ENCODE data around the gene KCNH2. TPM values are rescaled to one million over a fixed set of nuclear protein-coding genes. Genes with fewer than 3 reads are reported as not detected.
"Not testable (repeated sequence)": the region's sequence is repeated elsewhere in the genome, so short reads cannot be mapped to it uniquely, and the experiment has no call there.

KCNH2 gene
- 6.9 and 8.7 TPM in 2 replicates for total RNA-seq
- polyA plus RNA-seq (2012): 2.3 TPM

- peak; percentile 79 for DNase-seq (ENCODE audit: low read depth)
These were observed at the start of gene KCNH2 for GRCh38 chr7:150978126-150978789. Gene KCNH2, minus strand, starts transcription at chr7:150978321. Its CDS starts 408 bp downstream, at chr7:150977913.

- DNase-seq (ENCODE audit: low read depth): not testable (repeated sequence)
These were observed 49.6 kb upstream of the KCNH2 start for GRCh38 chr7:151027728-151028130.

- not testable (repeated sequence) for DNase-seq (ENCODE audit: low read depth)
These were observed 48.9 kb upstream of the KCNH2 start for GRCh38 chr7:151026771-151027727.

GRCh38 chr7:151025924-151026671, 48.0 kb upstream of the KCNH2 start:
- peak; percentile 65 for DNase-seq (ENCODE audit: low read depth)

- DNase-seq (ENCODE audit: low read depth): no peak
These were observed 46.4 kb upstream of the KCNH2 start, which contains the start of gene ATG9B for GRCh38 chr7:151024435-151025056. Gene ATG9B, minus strand, starts transcription at chr7:151024494. Its CDS starts 71 bp downstream, at chr7:151024423.

DNA sequence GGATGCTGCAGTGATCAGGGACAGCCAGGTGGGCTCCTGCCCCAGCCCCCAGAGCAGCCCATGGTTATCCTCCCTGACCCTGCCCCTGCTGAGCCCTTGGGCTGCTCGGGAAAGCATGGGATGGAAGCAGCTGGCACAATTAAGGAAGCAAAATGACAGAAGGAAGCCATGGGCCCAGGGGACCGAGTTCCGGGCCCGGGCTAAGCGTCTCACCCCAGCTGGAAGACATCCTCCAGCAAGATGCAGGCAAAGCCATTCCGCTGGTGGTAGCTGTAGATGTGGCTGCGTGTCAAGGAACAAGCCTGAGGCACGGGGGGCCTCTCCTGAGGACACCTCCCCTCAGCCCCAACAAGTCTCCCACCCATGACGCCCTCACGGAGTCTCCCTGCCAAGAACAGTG, 45.1 kb upstream of the KCNH2 start:
- DNase-seq (ENCODE audit: low read depth): no peak

- no peak for DNase-seq (ENCODE audit: low read depth)
These were observed 42.1 kb upstream of the KCNH2 start for GRCh38 chr7:151020231-151020630.

DNA sequence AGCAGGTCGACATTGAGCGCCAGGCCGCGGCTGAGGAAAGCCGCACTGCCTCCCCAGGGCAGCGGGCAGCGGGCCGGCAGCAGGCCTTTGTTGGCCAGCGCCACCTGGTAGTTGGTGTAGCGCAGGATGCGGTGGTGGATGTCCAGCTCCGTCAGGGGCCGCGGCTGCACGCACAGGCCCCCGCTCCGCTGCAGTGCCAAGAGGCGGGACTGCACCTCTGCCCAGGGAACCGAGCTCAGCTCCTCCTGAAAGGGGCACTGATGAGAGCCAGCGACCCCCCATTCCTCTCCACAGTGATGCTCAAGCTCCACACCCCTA, 41.0 kb upstream of the KCNH2 start:
- DNase-seq (ENCODE audit: low read depth): no peak

DNA sequence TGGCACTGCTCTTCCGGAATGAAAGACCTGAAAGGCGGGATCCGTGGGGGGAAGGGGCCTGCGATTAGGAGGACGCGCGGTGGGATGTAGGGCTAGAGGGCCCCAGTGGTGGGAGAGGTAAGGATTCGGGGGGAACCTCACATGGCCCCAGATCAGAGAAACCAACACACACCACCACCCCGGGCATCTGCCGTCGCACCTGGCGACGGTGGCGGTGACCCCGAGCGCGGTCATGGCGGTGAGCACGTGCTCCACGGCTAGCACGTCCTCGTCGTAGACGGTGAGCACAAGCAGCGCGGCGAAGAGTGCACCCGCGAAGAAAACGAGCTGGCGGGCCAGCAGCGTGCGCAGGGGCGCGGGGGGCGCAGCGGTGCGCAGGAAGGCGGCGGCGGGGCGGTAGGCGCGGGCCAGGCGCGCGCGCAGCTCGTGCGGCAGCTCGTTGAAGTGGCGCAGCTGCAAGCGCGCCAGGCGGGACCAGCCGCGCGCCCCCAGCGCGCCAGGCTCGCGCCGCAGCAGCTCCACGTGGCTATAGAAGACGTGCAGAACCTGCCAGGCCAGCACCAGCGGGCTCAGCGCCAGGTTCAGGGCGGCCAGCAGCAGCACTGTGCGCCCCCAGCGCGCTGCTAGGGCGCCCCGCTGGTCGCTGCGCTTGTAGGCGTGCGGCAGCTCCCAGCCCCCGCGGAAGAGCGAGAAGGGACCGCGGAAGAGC, 40.5 kb upstream of the KCNH2 start:
- no peak for DNase-seq (ENCODE audit: low read depth)

DNA sequence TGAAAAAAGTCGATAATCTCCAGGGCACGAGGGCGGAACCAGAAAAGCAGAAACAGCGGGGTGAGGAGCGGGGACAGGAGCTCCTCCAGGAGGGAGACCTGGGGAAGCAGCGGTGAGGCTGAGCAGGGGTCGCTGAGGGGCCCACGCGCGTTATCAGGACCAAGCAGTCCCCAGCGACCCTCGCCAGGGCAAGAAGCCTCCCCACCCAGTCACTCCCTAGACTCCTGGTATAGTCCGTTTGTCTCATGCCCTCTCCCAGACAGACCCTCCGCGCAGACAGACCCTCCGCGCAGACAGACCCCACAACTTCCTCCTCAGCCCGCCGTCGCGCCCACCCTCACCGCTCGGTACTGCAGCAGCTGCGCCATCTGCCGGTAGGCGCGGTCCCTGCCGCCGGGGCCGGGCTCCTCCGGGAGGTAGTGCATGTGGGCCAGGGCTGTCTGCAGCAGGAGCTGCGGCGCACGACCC, 39.9 kb upstream of the KCNH2 start:
- DNase-seq (ENCODE audit: low read depth): peak; percentile 39

DNA sequence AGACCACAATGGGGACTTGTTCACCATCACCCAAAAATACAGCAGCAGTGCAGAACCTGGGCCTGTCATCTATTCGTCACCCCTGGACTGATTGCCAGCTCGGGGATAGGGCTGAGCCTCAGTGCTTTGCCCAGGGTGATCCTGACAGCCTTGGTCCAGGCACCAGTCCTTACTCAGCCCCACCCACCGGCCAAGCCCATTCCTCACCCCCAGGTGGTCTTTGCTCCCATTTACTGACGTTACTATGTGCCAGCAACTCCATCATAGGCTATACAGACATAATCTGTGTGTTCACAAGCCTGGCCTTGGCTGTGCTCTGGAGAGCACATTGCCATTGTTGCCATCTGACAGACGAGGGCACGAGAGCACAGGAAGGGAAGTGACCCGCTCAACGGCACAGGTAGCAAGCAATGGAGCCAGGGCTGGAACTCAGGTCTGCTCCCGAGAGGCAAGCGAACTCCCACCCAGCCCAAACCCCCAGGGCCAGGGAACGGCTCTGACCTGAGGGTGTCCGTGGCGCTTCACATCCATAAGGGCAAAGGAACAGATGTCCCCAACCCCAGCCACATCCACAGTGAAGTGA, 39.3 kb upstream of the KCNH2 start:
- no peak for DNase-seq (ENCODE audit: low read depth)

- no peak for DNase-seq (ENCODE audit: low read depth)
These were observed 38.8 kb upstream of the KCNH2 start for GRCh38 chr7:151016942-151017341.

DNA sequence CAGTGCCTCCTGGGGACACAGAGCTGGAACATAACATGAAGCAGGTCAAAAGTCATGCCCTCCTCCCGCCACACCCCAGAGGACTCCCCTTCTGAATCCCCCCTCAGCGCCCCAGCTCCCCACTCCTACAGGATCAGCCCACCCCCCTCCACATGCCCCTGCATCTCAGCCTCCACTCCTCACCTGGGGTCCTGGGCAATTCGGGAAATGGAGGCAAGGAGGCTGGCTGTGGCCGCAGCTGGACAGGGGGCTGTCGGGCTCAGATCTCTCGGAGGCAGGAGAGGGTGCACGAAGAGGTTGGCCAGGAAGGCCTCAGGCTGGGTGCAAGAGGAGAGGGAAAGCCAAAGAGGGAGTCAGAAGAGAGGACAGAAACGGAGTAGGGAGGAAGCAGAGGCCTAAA, 38.4 kb upstream of the KCNH2 start:
- DNase-seq (ENCODE audit: low read depth): no peak

DNA sequence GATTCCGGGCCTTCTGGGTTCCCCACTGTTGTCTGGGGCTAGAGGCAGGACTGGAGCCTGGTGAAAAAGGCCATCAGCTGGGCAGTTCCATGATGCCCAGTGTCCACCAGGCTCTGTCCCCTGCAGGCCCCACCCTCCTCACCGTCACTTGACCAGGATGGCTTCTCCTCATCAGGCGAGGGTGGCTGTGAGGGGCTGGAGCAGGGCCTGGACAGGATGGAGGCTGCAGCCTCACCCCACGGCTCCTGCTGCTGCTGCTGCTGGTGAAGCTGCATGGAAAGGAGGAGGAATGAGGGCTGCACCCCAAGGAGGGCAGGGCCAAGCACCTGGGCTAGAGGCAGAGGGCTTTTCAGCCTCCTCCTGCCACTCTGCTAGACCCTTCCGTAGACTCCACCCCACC, 37.8 kb upstream of the KCNH2 start:
- no peak for DNase-seq (ENCODE audit: low read depth)

DNA sequence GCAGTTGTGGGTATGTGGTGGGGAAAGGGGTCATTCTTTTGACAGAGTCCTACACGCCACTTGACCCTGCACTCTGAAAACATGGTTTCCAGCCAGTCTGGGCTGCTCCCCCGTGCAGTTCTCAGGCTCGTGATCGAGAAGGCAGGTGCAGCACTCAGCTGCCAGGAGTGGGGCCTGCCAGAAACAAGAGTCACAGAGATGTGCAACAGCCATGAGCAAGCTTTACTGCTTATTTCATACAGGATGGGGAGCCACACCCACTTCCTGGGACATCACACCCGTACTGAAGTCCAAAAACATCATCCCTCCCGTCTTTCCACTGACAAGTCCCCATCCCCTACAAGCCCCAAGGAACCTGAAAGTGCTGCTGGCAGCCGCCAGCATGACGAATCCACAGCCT, 36.8 kb upstream of the KCNH2 start:
- DNase-seq (ENCODE audit: low read depth): peak; percentile 29

DNA sequence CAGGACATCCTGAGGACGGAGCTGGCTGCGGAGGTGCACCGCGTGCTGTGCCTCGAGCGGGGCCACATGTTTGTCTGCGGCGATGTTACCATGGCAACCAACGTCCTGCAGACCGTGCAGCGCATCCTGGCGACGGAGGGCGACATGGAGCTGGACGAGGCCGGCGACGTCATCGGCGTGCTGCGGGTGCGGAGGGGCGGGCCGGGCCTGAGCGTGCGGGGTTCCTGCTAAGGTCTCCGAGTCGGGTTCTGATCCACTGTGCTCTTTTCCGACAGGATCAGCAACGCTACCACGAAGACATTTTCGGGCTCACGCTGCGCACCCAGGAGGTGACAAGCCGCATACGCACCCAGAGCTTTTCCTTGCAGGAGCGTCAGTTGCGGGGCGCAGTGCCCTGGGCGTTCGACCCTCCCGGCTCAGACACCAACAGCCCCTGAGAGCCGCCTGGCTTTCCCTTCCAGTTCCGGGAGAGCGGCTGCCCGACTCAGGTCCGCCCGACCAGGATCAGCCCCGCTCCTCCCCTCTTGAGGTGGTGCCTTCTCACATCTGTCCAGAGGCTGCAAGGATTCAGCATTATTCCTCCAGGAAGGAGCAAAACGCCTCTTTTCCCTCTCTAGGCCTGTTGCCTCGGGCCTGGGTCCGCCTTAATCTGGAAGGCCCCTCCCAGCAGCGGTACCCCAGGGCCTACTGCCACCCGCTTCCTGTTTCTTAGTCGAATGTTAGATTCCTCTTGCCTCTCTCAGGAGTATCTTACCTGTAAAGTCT, 35.8 kb upstream of the KCNH2 start:
- DNase-seq (ENCODE audit: low read depth): no peak

GRCh38 chr7:151013356-151013732, 35.2 kb upstream of the KCNH2 start:
- DNase-seq (ENCODE audit: low read depth): no peak

DNA sequence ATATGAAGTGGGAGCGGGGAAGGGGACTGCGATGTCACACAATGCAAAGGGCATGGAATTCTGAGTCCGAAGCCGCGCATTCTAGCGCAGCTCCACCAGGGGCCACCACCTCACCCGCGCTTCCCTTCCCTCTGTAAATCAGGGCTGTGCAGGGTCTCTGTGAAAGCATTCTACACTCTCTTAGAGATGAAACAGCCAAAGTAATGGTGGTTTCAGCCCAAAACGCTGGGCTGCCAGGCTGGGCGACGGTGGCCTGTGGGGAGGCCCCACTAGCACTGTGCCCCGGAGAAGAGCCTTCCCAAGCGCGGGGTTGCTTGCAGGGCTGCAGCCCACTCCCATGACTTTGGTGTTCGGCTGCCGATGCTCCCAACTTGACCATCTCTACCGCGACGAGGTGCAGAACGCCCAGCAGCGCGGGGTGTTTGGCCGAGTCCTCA, 34.8 kb upstream of the KCNH2 start:
- peak; percentile 31 for DNase-seq (ENCODE audit: low read depth)

- DNase-seq (ENCODE audit: low read depth): no peak
These were observed 34.0 kb upstream of the KCNH2 start for GRCh38 chr7:151012031-151012692.

Data from myocyte (in vitro differentiated cells).